IMR-90 (cell line): ENCODE results near the gene IFNE. TPM values are rescaled to one million over a fixed set of nuclear protein-coding genes. Genes with fewer than 3 reads are reported as not detected.
A peak's percentile ranks its signal among the peaks of the same experiment; 100 is the strongest.

ENCODE experiments used
- ATAC-seq: fragments of 200-7000 bp; cut with Tn5 transposase; 2 replicates; pipeline ENCODE4 v1.9.1; 2020; ENCODE audit warnings: low read depth, mild to moderate bottlenecking, moderate library complexity
- BruUV-seq: library from RNA; stranded (reverse); fragments of 400-500 nt; replicated peaks from 2 replicates; lab custom pipeline; 2021; lab: Mats Ljungman, UMichigan
- CTCF ChIA-PET: fragments of 300-600 bp; formaldehyde crosslinking; extraction: SDS; loops from one replicate; lab custom pipeline; 2021; ENCODE audit warnings: antibody characterized with exemption; lab: Yijun Ruan, JAX
- POLR2A ChIA-PET: fragments of 300-600 bp; sonication (Branson Sonifier 250); formaldehyde crosslinking; loops from one replicate; lab custom pipeline; 2022; ENCODE audit warnings: antibody characterized with exemption; ENCODE audit not compliant: unreplicated experiment; lab: Charles Lee
- DNase-seq: peaks from one replicate; pipeline ENCODE4 v3.0.0; 2013
- H2AFZ ChIP-seq: replicated peaks from 2 replicates; pipeline ENCODE3; 2013; ENCODE audit warnings: low read length, mild to moderate bottlenecking; ENCODE audit not compliant: poor library complexity
- H2AK5ac ChIP-seq: 2 replicates; pipeline ENCODE4 v1.6.1; 2013; ENCODE audit warnings: low read depth, low read length, inconsistent platforms
- H2AK9ac ChIP-seq: replicated peaks from 2 replicates; pipeline ENCODE3; 2013; ENCODE audit warnings: mild to moderate bottlenecking, low read depth, low read length, moderate library complexity; ENCODE audit not compliant: poor library complexity
- H2BK120ac ChIP-seq: 2 replicates; pipeline ENCODE4 v1.6.1; 2013; ENCODE audit warnings: low read depth, low read length, inconsistent platforms
- H2BK15ac ChIP-seq: 3 replicates; pipeline ENCODE4 v1.6.1; 2013; ENCODE audit warnings: low read depth, low read length, inconsistent platforms
- H2BK20ac ChIP-seq: 2 replicates; pipeline ENCODE4 v1.6.1; 2013; ENCODE audit warnings: low read depth, mild to moderate bottlenecking, inconsistent platforms, low read length, moderate library complexity
- H2BK5ac ChIP-seq: 2 replicates; pipeline ENCODE4 v1.6.1; 2013; ENCODE audit warnings: mild to moderate bottlenecking, low read depth, low read length, inconsistent platforms; ENCODE audit not compliant: poor library complexity, severe bottlenecking
- H3K14ac ChIP-seq: replicated peaks from 2 replicates; pipeline ENCODE4 v1.6.1; 2013; ENCODE audit warnings: low read depth, low read length, inconsistent platforms
- H3K18ac ChIP-seq: 2 replicates; pipeline ENCODE4 v1.6.1; 2013; ENCODE audit warnings: low read depth, low read length, control low read depth
- H3K23ac ChIP-seq: 2 replicates; pipeline ENCODE4 v1.6.1; 2013; ENCODE audit warnings: low read depth, low read length, inconsistent platforms
- H3K27ac ChIP-seq: 2 replicates; pipeline ENCODE4 v1.5.1; 2013; ENCODE audit warnings: mild to moderate bottlenecking, control low read depth, low read length; ENCODE audit not compliant: insufficient read depth
- H3K27me3 ChIP-seq: 2 replicates; pipeline ENCODE4 v1.6.1; 2013; ENCODE audit warnings: low read length; ENCODE audit not compliant: control insufficient read depth, insufficient read depth
- H3K36me3 ChIP-seq: 2 replicates; pipeline ENCODE4 v1.6.1; 2013; ENCODE audit warnings: low read length, mixed read lengths; ENCODE audit not compliant: control insufficient read depth, insufficient read depth
- H3K4ac ChIP-seq: 2 replicates; pipeline ENCODE4 v1.6.1; 2013; ENCODE audit warnings: low read depth, low read length, inconsistent platforms
- H3K4me1 ChIP-seq: 2 replicates; pipeline ENCODE4 v1.6.1; 2013; ENCODE audit warnings: low read length, mixed read lengths; ENCODE audit not compliant: control insufficient read depth, insufficient read depth
- H3K4me2 ChIP-seq: 2 replicates; pipeline ENCODE4 v1.6.1; 2013; ENCODE audit warnings: low read depth, mild to moderate bottlenecking, control low read depth, low read length, moderate library complexity
- H3K4me3 ChIP-seq: 2 replicates; pipeline ENCODE4 v1.5.1; 2013; ENCODE audit warnings: low read depth, mild to moderate bottlenecking, control low read depth, low read length, moderate library complexity; ENCODE audit not compliant: insufficient read depth
- H3K56ac ChIP-seq: 2 replicates; pipeline ENCODE4 v1.6.1; 2013; ENCODE audit warnings: low read length, inconsistent platforms; ENCODE audit not compliant: insufficient read depth; ENCODE audit errors: extremely low read depth
- H3K79me1 ChIP-seq, 2 experiments: 2 replicates each; pipeline ENCODE4 v1.6.1; 2013; ENCODE audit warnings: low read length in 2 of 2, inconsistent platforms in 1 of 2, low read depth in 1 of 2
- H3K9ac ChIP-seq: 2 replicates; pipeline ENCODE4 v1.6.1; 2013; ENCODE audit warnings: low read depth, low read length, control low read depth
- H3K9me1 ChIP-seq: 2 replicates; pipeline ENCODE4 v1.6.1; 2013; ENCODE audit warnings: low read length, inconsistent platforms; ENCODE audit not compliant: insufficient read depth
- H3K9me3 ChIP-seq: 2 replicates; pipeline ENCODE4 v1.6.1; 2013; ENCODE audit warnings: low read length; ENCODE audit not compliant: control insufficient read depth, insufficient read depth
- H4K20me1 ChIP-seq: 2 replicates; pipeline ENCODE4 v1.6.1; 2013; ENCODE audit warnings: low read length, inconsistent platforms; ENCODE audit not compliant: insufficient read depth
- H4K5ac ChIP-seq: 2 replicates; pipeline ENCODE4 v1.6.1; 2013; ENCODE audit warnings: mild to moderate bottlenecking, low read depth, low read length, control low read depth
- H4K8ac ChIP-seq, 2 experiments: 2 replicates each; pipeline ENCODE4 v1.6.1; 2013; ENCODE audit warnings: low read depth in 2 of 2, low read length in 2 of 2, control low read depth in 1 of 2, inconsistent platforms in 1 of 2
- H4K91ac ChIP-seq: 2 replicates; pipeline ENCODE4 v1.6.1; 2013; ENCODE audit warnings: low read depth, low read length, inconsistent platforms; ENCODE audit not compliant: insufficient read depth
- BHLHE40 ChIP-seq: fragments of 150-350 bp; IDR thresholded peaks from 2 replicates; pipeline ENCODE4 v1.6.1; 2016; ENCODE audit warnings: mild to moderate bottlenecking, low read depth, low read length
- CEBPB ChIP-seq: IDR thresholded peaks from 2 replicates; pipeline ENCODE4 v1.6.1; 2012; ENCODE audit warnings: low read depth, low read length, improper control_type of control experiment
- CHD1 ChIP-seq: IDR thresholded peaks from 2 replicates; pipeline ENCODE4 v1.6.1; 2012; ENCODE audit warnings: low read depth, low read length, improper control_type of control experiment
- FOS ChIP-seq: fragments of 150-350 bp; IDR thresholded peaks from 2 replicates; pipeline ENCODE4 v1.6.1; 2016; ENCODE audit warnings: low read depth, low read length
- MAFK ChIP-seq: IDR thresholded peaks from 2 replicates; pipeline ENCODE4 v1.6.1; 2012; ENCODE audit warnings: low read depth, low read length, improper control_type of control experiment
- MAZ ChIP-seq: IDR thresholded peaks from 2 replicates; pipeline ENCODE4 v1.6.1; 2012; ENCODE audit warnings: low read depth, mild to moderate bottlenecking, low read length, improper control_type of control experiment, moderate library complexity, borderline replicate concordance
- MXI1 ChIP-seq: IDR thresholded peaks from 2 replicates; pipeline ENCODE4 v1.6.1; 2012; ENCODE audit warnings: low read depth, mild to moderate bottlenecking, low read length, moderate library complexity, borderline replicate concordance
- NFE2L2 ChIP-seq: fragments of 150-350 bp; IDR thresholded peaks from 2 replicates; pipeline ENCODE4 v1.6.1; 2016; ENCODE audit warnings: low read depth, mild to moderate bottlenecking, low read length
- POLR2A ChIP-seq: IDR thresholded peaks from 2 replicates; pipeline ENCODE4 v1.6.1; 2012; ENCODE audit warnings: mild to moderate bottlenecking, low read depth, low read length
- RAD21 ChIP-seq: IDR thresholded peaks from 2 replicates; pipeline ENCODE4 v1.6.1; 2012; ENCODE audit warnings: low read length, improper control_type of control experiment
- RCOR1 ChIP-seq: IDR thresholded peaks from 2 replicates; pipeline ENCODE4 v1.6.1; 2012; ENCODE audit warnings: mild to moderate bottlenecking, low read length, improper control_type of control experiment; ENCODE audit not compliant: insufficient replicate concordance
- RFX5 ChIP-seq: IDR thresholded peaks from 2 replicates; pipeline ENCODE4 v1.8.0; 2012; ENCODE audit warnings: low read depth, mild to moderate bottlenecking, low read length, moderate library complexity
- SMC3 ChIP-seq: fragments of 150-350 bp; IDR thresholded peaks from 2 replicates; pipeline ENCODE4 v1.6.1; 2016; ENCODE audit warnings: low read depth, mild to moderate bottlenecking, antibody characterized with exemption, low read length, moderate library complexity
- dilution Hi-C: fragments of 300-500 bp; cut with HindIII; formaldehyde crosslinking; loops from one replicate; pipeline ENCODE4 v1.14.3; 2018; ENCODE audit warnings: low sequenced_read_pairs; ENCODE audit not compliant: unreplicated experiment
- in situ Hi-C: fragments of 300-500 bp; cut with MboI; formaldehyde crosslinking; loops from 3 replicates; pipeline ENCODE4 v1.14.3; 2019; ENCODE audit warnings: low sequenced_read_pairs, inconsistent platforms, mixed read lengths
- intact Hi-C: fragments of 100-400 bp; cut with micrococcal nuclease; formaldehyde crosslinking; loops from 2 replicates; pipeline ENCODE4 v1.10.0; 2022
- polyA plus RNA-seq, 3 experiments: library from polyadenylated mRNA; depleted of rRNA; stranded (reverse); fragments of >200 nt; gene quantifications; 2 replicates each; pipeline ENCODE4 v1.2.3, GENCODE V29; 2012; ENCODE audit warnings: low replicate concordance in 1 of 3
- total RNA-seq: library from RNA; depleted of rRNA; stranded (reverse); fragments of >200 nt; gene quantifications from 2 replicates; pipeline ENCODE4 v1.2.3, GENCODE V29; 2012
- TF ChIP-seq, protein P1 (sequence below): fragments of 150-350 bp; IDR thresholded peaks from 2 replicates; pipeline ENCODE4 v1.6.1; 2016; ENCODE audit warnings: low read depth, mild to moderate bottlenecking, low read length, moderate library complexity, borderline replicate concordance
- TF ChIP-seq, protein P2 (sequence below): fragments of 150-350 bp; IDR thresholded peaks from 2 replicates; pipeline ENCODE4 v1.6.1; 2017; ENCODE audit warnings: mild to moderate bottlenecking, antibody characterized with exemption, low read length, low read depth
- TF ChIP-seq, protein P3 (sequence below): conservative IDR thresholded peaks from 2 replicates; pipeline ENCODE4 v1.5.1; 2012; ENCODE audit warnings: mild to moderate bottlenecking, low read depth, low read length, improper control_type of control experiment

Gene IFNE
- total and polyA plus RNA-seq, 2 of the 4 experiments (the other 2 are of a cell fraction): 1.4 to 1.8 TPM

DNA sequence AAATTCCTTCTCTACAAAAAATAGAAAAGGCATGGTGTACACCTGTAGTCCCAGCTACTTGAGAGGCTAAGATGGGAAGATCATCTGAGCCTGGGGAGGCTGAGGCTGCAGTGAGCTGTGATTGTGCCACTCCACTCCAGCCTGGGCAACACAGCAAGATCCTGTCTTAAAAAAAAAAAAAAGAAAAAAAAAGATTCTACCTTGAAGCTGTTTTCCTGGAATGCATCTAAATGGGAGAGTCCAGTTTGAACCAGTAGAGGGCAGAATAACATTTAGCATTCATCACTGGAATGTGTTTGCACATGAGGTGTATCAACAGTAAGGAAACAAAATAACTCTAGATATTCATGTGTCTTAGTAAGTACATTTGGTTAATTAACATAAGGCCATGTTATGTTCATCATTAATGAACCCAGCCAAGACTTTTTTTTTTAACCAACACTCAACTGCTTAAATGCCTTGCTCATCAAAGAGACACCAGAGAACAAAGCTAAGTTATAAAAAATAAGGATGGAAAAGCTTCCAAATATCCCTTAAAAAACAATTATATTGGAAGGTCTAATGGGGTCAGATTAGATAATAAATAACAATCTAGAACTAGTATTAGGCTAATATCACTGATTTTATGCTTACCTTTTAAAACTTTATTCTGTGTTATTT lies 16.1 kb downstream of the IFNE start:
- no peaks in the 10 kb centered on the region for H3K79me1 ChIP-seq
- no peaks in the 10 kb centered on the region for H3K9me1 ChIP-seq
- ChIA-PET CTCF (interaction anchor here (0.5 to 2.6 kb wide), 20 partner anchors 10 to 334 kb away, joined by 3 to 20 read pairs (median 3); partner anchors contain the start of genes IFNA7 and KLHL9), POLR2A (interaction anchor here (0.6 kb wide), 2 partner anchors 213 to 787 kb away, joined by 3 to 11 read pairs; no protein-coding TSS in a partner anchor)
- TF ChIP-seq MXI1 (no peak), NFE2L2 (no peak), MAZ (no peak), RFX5 (no peak), BHLHE40 (no peak), CHD1 (no peak), FOS (no peak), POLR2A (no peak), RAD21 (peak; percentile 89), CEBPB (no peak), MAFK (no peak), RCOR1 (no peak), SMC3 (peak; percentile 78)
- TF ChIP-seq, protein P1, sequence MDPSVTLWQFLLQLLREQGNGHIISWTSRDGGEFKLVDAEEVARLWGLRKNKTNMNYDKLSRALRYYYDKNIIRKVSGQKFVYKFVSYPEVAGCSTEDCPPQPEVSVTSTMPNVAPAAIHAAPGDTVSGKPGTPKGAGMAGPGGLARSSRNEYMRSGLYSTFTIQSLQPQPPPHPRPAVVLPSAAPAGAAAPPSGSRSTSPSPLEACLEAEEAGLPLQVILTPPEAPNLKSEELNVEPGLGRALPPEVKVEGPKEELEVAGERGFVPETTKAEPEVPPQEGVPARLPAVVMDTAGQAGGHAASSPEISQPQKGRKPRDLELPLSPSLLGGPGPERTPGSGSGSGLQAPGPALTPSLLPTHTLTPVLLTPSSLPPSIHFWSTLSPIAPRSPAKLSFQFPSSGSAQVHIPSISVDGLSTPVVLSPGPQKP: no peak
- TF ChIP-seq, protein P2, sequence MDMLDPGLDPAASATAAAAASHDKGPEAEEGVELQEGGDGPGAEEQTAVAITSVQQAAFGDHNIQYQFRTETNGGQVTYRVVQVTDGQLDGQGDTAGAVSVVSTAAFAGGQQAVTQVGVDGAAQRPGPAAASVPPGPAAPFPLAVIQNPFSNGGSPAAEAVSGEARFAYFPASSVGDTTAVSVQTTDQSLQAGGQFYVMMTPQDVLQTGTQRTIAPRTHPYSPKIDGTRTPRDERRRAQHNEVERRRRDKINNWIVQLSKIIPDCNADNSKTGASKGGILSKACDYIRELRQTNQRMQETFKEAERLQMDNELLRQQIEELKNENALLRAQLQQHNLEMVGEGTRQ: no peak
- TF ChIP-seq, protein P3, sequence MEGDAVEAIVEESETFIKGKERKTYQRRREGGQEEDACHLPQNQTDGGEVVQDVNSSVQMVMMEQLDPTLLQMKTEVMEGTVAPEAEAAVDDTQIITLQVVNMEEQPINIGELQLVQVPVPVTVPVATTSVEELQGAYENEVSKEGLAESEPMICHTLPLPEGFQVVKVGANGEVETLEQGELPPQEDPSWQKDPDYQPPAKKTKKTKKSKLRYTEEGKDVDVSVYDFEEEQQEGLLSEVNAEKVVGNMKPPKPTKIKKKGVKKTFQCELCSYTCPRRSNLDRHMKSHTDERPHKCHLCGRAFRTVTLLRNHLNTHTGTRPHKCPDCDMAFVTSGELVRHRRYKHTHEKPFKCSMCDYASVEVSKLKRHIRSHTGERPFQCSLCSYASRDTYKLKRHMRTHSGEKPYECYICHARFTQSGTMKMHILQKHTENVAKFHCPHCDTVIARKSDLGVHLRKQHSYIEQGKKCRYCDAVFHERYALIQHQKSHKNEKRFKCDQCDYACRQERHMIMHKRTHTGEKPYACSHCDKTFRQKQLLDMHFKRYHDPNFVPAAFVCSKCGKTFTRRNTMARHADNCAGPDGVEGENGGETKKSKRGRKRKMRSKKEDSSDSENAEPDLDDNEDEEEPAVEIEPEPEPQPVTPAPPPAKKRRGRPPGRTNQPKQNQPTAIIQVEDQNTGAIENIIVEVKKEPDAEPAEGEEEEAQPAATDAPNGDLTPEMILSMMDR: peak; percentile 83
- H2BK5ac ChIP-seq: no peak overlapping the region
- H3K18ac ChIP-seq: no peak overlapping the region
- H4K8ac ChIP-seq: no peak overlapping the region
- no peak overlapping the region for H3K4me3 ChIP-seq
- no peak overlapping the region for H3K4me2 ChIP-seq
- H3K36me3 ChIP-seq: no peaks in the 10 kb centered on the region
- H3K9me3 ChIP-seq: no peaks in the 10 kb centered on the region
- in situ Hi-C loops (no loop called here), intact Hi-C loops (loop anchor here (1.0 to 2.0 kb wide), 3 partner anchors 91 to 323 kb away; no protein-coding TSS in a partner anchor), dilution Hi-C loops (no loop called here)
- no peak overlapping the region for H3K9ac ChIP-seq
- H3K23ac ChIP-seq: no peak overlapping the region
- no peaks in the 10 kb centered on the region for H3K4me1 ChIP-seq
- no peak overlapping the region for H2BK20ac ChIP-seq
- no peak overlapping the region for H3K27ac ChIP-seq
- no peak overlapping the region for H2BK120ac ChIP-seq
- H2BK15ac ChIP-seq: no peak overlapping the region
- no peak overlapping the region for H3K56ac ChIP-seq
- ATAC-seq (peak; percentile 75), DNase-seq (peak; percentile 68)
- no peak overlapping the region for H2AFZ ChIP-seq
- H3K27me3 ChIP-seq: no peaks in the 10 kb centered on the region
- H3K14ac ChIP-seq: no peak overlapping the region
- BruUV-seq: no TSS peak
- no peak overlapping the region for H3K4ac ChIP-seq
- no peak overlapping the region for H2AK9ac ChIP-seq
- no peaks in the 10 kb centered on the region for H4K20me1 ChIP-seq
- no peak overlapping the region for H4K91ac ChIP-seq
- H4K5ac ChIP-seq: no peak overlapping the region
- no peak overlapping the region for H2AK5ac ChIP-seq
